GM12878 (cell line): ENCODE results near the gene NOS1AP. TPM values are rescaled to one million over a fixed set of nuclear protein-coding genes. Genes with fewer than 3 reads are reported as not detected.

Experiments used
- ATAC-seq: fragments of 200-7000 bp; cut with Tn5 transposase; 3 replicates; pipeline ENCODE4 v1.9.1; 2020; ENCODE audit warnings: mild to moderate bottlenecking, moderate library complexity
- BruUV-seq: library from RNA; stranded (reverse); fragments of 400-500 nt; replicated peaks from 2 replicates; lab custom pipeline; 2021; lab: Mats Ljungman, UMichigan
- CTCF ChIA-PET: fragments of 300-600 bp; sonication (Branson Sonifier 250); formaldehyde crosslinking; extraction: SDS; loops from one replicate; lab custom pipeline; 2021; ENCODE audit warnings: inconsistent platforms; lab: Yijun Ruan, JAX
- POLR2A ChIA-PET: fragments of 350-600 bp; formaldehyde crosslinking; extraction: SDS; loops from one replicate; lab custom pipeline; 2021; ENCODE audit warnings: inconsistent platforms; lab: Charles Lee
- RAD21 ChIA-PET: fragments of 300-600 bp; sonication (Branson Sonifier 250); formaldehyde crosslinking; loops from one replicate; lab custom pipeline; 2023; ENCODE audit warnings: antibody characterized with exemption; ENCODE audit not compliant: unreplicated experiment; lab: Charles Lee
- SMC1A ChIA-PET: fragments of 300-600 bp; sonication (Branson Sonifier 250); formaldehyde crosslinking; loops from one replicate; lab custom pipeline; 2023; ENCODE audit not compliant: unreplicated experiment, uncharacterized antibody; lab: Charles Lee
- DNase-seq: peaks from one replicate; pipeline ENCODE4 v3.0.0-alpha.2; 2011; ENCODE audit warnings: low read depth, low spot score
- FAIRE-seq: peaks from 3 replicates; lab custom pipeline; 2011; peaks lifted over from hg19 to GRCh38; lab: Jason Lieb, UNC
- H2AFZ ChIP-seq: 2 replicates; pipeline ENCODE4 v1.6.0; 2011; ENCODE audit warnings: low read depth, low read length, control low read depth; ENCODE audit not compliant: control insufficient read depth
- H3K27ac ChIP-seq: 2 replicates; pipeline ENCODE4 v1.5.1; 2011; ENCODE audit warnings: control low read depth; ENCODE audit not compliant: control insufficient read depth, insufficient read depth
- H3K27me3 ChIP-seq, 2 experiments: replicated peaks in 1 of 2; 2 replicates each; pipeline versions ENCODE4 v1.6.0 to v1.6.1; 2011; ENCODE audit warnings: low read length in 1 of 2; ENCODE audit not compliant: control insufficient read depth in 2 of 2, insufficient read depth in 2 of 2
- H3K36me3 ChIP-seq, 2 experiments: 2 replicates each; pipeline ENCODE4 v1.5.1; 2011; ENCODE audit warnings: low read length in 1 of 2; ENCODE audit not compliant: control insufficient read depth in 2 of 2, insufficient read depth in 2 of 2
- H3K4me1 ChIP-seq: 2 replicates; pipeline ENCODE4 v1.6.1; 2011; ENCODE audit warnings: mild to moderate bottlenecking, low read length, moderate library complexity, mixed read lengths; ENCODE audit not compliant: control insufficient read depth, insufficient read depth
- H3K4me2 ChIP-seq: 2 replicates; pipeline ENCODE4 v1.6.0; 2011; ENCODE audit warnings: control low read depth; ENCODE audit not compliant: control insufficient read depth, insufficient read depth
- H3K4me3 ChIP-seq: fragments of 200-600 bp; sonication (generic); 2 replicates; pipeline ENCODE4 v1.5.1; 2016
- H3K79me2 ChIP-seq: 2 replicates; pipeline ENCODE4 v1.6.0; 2011; ENCODE audit warnings: low read length; ENCODE audit not compliant: control insufficient read depth, insufficient read depth
- H3K9ac ChIP-seq: 2 replicates; pipeline ENCODE4 v1.8.0; 2011; ENCODE audit warnings: low read length, control low read depth, mixed read lengths; ENCODE audit not compliant: control insufficient read depth, insufficient read depth
- H3K9me3 ChIP-seq: replicated peaks from 3 replicates; pipeline ENCODE4 v1.5.1; 2011; ENCODE audit warnings: mild to moderate bottlenecking, low read length; ENCODE audit not compliant: control insufficient read depth, insufficient read depth
- H4K20me1 ChIP-seq: 2 replicates; pipeline ENCODE4 v1.6.0; 2011; ENCODE audit not compliant: control insufficient read depth, insufficient read depth
- BHLHE40 ChIP-seq, 2 experiments: fragments of 450-650 bp in 1 of 2; IDR thresholded peaks; 2 replicates each; pipeline ENCODE4 v1.6.1; 2011 to 2017; ENCODE audit warnings: low read depth in 2 of 2, borderline replicate concordance in 1 of 2, improper control_type of control experiment in 1 of 2, low read length in 1 of 2, mild to moderate bottlenecking in 1 of 2
- CREM ChIP-seq: IDR thresholded peaks from 2 replicates; pipeline ENCODE4 v1.6.1; 2014; ENCODE audit warnings: antibody characterized with exemption, low read depth
- HDAC6 ChIP-seq: fragments of 200-600 bp; sonication (generic); IDR thresholded peaks from one replicate; pipeline ENCODE4 v1.8.0; 2017; ENCODE audit warnings: antibody characterized with exemption; ENCODE audit not compliant: unreplicated experiment
- IRF4 ChIP-seq: IDR thresholded peaks from 2 replicates; pipeline ENCODE4 v1.6.1; 2011; ENCODE audit warnings: low read depth, low read length
- PAX8 ChIP-seq: fragments of 450-650 bp; IDR thresholded peaks from 2 replicates; pipeline ENCODE4 v1.6.1; 2017; ENCODE audit warnings: mild to moderate bottlenecking, moderate library complexity
- POLR2A ChIP-seq: IDR thresholded peaks from 2 replicates; pipeline ENCODE4 v1.6.1; 2011; ENCODE audit warnings: low read depth, mild to moderate bottlenecking, low read length
- RAD21 ChIP-seq: IDR thresholded peaks from 2 replicates; pipeline ENCODE4 v1.6.1; 2011; ENCODE audit warnings: mild to moderate bottlenecking, low read depth, low read length, moderate library complexity; ENCODE audit not compliant: insufficient read depth
- SKIL ChIP-seq: fragments of 450-650 bp; IDR thresholded peaks from 2 replicates; pipeline ENCODE4 v1.6.1; 2017; ENCODE audit warnings: mild to moderate bottlenecking, low read depth, inconsistent platforms; ENCODE audit not compliant: poor library complexity, severe bottlenecking
- TCF3 ChIP-seq: IDR thresholded peaks from 2 replicates; pipeline ENCODE4 v1.6.1; 2012; ENCODE audit warnings: low read depth, mild to moderate bottlenecking, low read length, borderline replicate concordance; ENCODE audit not compliant: insufficient read depth
- ZNF592 ChIP-seq: fragments of 450-650 bp; IDR thresholded peaks from 2 replicates; pipeline ENCODE4 v1.6.1; 2017; ENCODE audit warnings: mild to moderate bottlenecking, moderate library complexity
- ZZZ3 ChIP-seq: IDR thresholded peaks from 2 replicates; pipeline ENCODE4 v1.6.1; 2011; ENCODE audit warnings: low read depth; ENCODE audit not compliant: control insufficient read depth, insufficient read length
- WGBS: methylation state at CpG from one replicate; pipeline ENCODE4 v1.1.6; 2016; ENCODE audit warnings: low lambda C conversion rate; ENCODE audit not compliant: insufficient replicate concordance, insufficient coverage; ENCODE audit errors: missing lambda C conversion rate; 5-methylcytosine and 5-hydroxymethylcytosine counted together
- in situ Hi-C: fragments of 300-500 bp; cut with MboI; formaldehyde crosslinking; loops from 9 replicates; pipeline ENCODE4 v1.14.3; 2018; ENCODE audit warnings: mixed read lengths
- intact Hi-C: fragments of 100-400 bp; cut with micrococcal nuclease; formaldehyde crosslinking; loops from one replicate; pipeline ENCODE4 v1.14.2; 2022; ENCODE audit not compliant: unreplicated experiment
- polyA plus RNA-seq, 11 experiments: library from polyadenylated mRNA; depleted of rRNA in 4 of 11; unstranded in 6 of 11; stranded (reverse) in 5 of 11; fragments of >200 nt; fragmentation: Nextera tagmentation in 4 of 11; fragmentation: Illumina TruSeq in 1 of 11; extraction: Ambion mirVana in 4 of 11; extraction: Trizol in 1 of 11; gene quantifications; 1 replicate in 1 of 11; 2 replicates in 10 of 11; pipeline versions ENCODE4 v1.2.1 to v1.2.3, GENCODE V29; 2011 to 2016; ENCODE audit warnings: inconsistent platforms in 2 of 11, missing spikeins in 2 of 11, low read depth in 1 of 11
- total RNA-seq, 4 experiments: library from RNA; depleted of rRNA in 3 of 4; stranded (reverse); fragments of >200 nt in 3 of 4; fragmentation: Illumina TruSeq in 1 of 4; extraction: Trizol in 1 of 4; gene quantifications; 2 replicates each; pipeline versions ENCODE4 v1.2.1 to v1.2.3, GENCODE V29; 2013 to 2021
- TF ChIP-seq, protein P1 (sequence below): fragments of 450-650 bp; conservative IDR thresholded peaks from 2 replicates; pipeline ENCODE4 v1.6.1; 2017; ENCODE audit warnings: mild to moderate bottlenecking, moderate library complexity
- TF ChIP-seq, protein P2 (sequence below): fragments of 450-650 bp; IDR thresholded peaks from 2 replicates; pipeline ENCODE4 v1.6.1; 2018; ENCODE audit warnings: borderline replicate concordance, mild to moderate bottlenecking; ENCODE audit not compliant: partially characterized antibody

The NOS1AP gene
- total and polyA plus RNA-seq, 10 of the 15 experiments (the other 5 are each of a cell fraction or from before 2014, with no cell fraction given), result 0.03 to 0.15 TPM; not detected in 8

DNA sequence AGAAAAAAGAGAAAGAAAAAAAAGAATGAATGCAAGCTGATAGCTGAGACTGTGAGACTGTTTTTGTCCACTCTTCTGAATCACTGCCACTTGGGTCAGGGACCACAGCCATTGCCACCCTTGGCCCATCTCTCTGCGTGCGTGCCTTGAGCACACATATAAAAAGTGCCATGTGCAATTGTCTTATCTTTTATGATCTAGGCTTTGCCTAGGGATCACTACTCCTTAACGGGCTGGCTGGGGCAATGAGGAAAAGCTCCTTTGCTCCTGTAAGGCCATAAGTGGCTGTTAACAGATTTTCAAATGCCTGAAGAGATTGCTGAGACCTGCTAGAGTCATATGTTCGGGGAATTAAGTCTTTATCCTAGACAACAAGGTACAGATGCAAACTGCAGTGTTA, 299.0 kb downstream of the NOS1AP start:
- no peaks in the 10 kb centered on the region for H3K79me2 ChIP-seq
- no peak overlapping the region for H2AFZ ChIP-seq
- intact Hi-C loops, result no loop called here
- no peaks in the 10 kb centered on the region for H3K4me1 ChIP-seq
- no peak for DNase-seq
- in situ Hi-C loops, result no loop called here
- no peak overlapping the region for H3K4me2 ChIP-seq
- ChIA-PET CTCF (interaction anchor here (1.5 kb wide), 1 partner anchor 11 kb away, joined by 9 read pairs; no protein-coding TSS in a partner anchor), RAD21 (no interaction called here), POLR2A (no interaction called here), SMC1A (no interaction called here)
- BruUV-seq, result no TSS peak
- WGBS, result 20% methylated on average over 4 of the region's 4 CpGs
- H3K9ac ChIP-seq, result no peak overlapping the region
- no peak overlapping the region for H3K27ac ChIP-seq
- no peak for ATAC-seq
- H3K4me3 ChIP-seq, result no peak overlapping the region
- H3K9me3 ChIP-seq, result no peaks in the 10 kb centered on the region
- no peaks in the 10 kb centered on the region for H3K36me3 ChIP-seq
- no peaks in the 10 kb centered on the region for H3K27me3 ChIP-seq
- FAIRE-seq, result no peak
- no peaks in the 10 kb centered on the region; the same call in 1 of the 2 replicates for H4K20me1 ChIP-seq
- no peak for TF ChIP-seq ZZZ3
- no peak for TF ChIP-seq CREM
- TF ChIP-seq BHLHE40 (IDR thresholded peaks at IDR 0.05; ENCODE audit: borderline replicate concordance in 1 of 2, low read depth in 2 of 2, low read length in 1 of 2), result no peak
- no peak for TF ChIP-seq TCF3
- TF ChIP-seq RAD21, result no peak
- no peak for TF ChIP-seq ZNF592
- no peak for TF ChIP-seq HDAC6
- TF ChIP-seq, protein P1, sequence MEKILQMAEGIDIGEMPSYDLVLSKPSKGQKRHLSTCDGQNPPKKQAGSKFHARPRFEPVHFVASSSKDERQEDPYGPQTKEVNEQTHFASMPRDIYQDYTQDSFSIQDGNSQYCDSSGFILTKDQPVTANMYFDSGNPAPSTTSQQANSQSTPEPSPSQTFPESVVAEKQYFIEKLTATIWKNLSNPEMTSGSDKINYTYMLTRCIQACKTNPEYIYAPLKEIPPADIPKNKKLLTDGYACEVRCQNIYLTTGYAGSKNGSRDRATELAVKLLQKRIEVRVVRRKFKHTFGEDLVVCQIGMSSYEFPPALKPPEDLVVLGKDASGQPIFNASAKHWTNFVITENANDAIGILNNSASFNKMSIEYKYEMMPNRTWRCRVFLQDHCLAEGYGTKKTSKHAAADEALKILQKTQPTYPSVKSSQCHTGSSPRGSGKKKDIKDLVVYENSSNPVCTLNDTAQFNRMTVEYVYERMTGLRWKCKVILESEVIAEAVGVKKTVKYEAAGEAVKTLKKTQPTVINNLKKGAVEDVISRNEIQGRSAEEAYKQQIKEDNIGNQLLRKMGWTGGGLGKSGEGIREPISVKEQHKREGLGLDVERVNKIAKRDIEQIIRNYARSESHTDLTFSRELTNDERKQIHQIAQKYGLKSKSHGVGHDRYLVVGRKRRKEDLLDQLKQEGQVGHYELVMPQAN, result no peak
- no peak for TF ChIP-seq SKIL
- TF ChIP-seq, protein P2, sequence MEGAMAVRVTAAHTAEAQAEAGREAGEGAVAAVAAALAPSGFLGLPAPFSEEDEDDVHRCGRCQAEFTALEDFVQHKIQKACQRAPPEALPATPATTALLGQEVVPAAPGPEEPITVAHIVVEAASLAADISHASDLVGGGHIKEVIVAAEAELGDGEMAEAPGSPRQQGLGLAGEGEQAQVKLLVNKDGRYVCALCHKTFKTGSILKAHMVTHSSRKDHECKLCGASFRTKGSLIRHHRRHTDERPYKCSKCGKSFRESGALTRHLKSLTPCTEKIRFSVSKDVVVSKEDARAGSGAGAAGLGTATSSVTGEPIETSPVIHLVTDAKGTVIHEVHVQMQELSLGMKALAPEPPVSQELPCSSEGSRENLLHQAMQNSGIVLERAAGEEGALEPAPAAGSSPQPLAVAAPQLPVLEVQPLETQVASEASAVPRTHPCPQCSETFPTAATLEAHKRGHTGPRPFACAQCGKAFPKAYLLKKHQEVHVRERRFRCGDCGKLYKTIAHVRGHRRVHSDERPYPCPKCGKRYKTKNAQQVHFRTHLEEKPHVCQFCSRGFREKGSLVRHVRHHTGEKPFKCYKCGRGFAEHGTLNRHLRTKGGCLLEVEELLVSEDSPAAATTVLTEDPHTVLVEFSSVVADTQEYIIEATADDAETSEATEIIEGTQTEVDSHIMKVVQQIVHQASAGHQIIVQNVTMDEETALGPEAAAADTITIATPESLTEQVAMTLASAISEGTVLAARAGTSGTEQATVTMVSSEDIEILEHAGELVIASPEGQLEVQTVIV, result no peak
- TF ChIP-seq POLR2A, result no peak
- no peak for TF ChIP-seq PAX8
- no peak for TF ChIP-seq IRF4
